Thyroid gland (tissue), 4 donors: ENCODE results near the gene MYOM3.

Experiments
- POLR2A ChIP-seq, 2 donors: fragments of 450-650 bp; IDR thresholded peaks; one replicate each; pipeline ENCODE4 v1.6.1; 2017; ENCODE audit warnings: antibody characterized with exemption in 2 of 2, mild to moderate bottlenecking in 2 of 2, moderate library complexity in 1 of 2
- TF ChIP-seq, protein P1 (sequence below), 6 experiments: fragments of 200-600 bp in 3 of 6; fragments of 450-650 bp in 3 of 6; sonication (generic) in 3 of 6; IDR thresholded peaks; one replicate each; pipeline ENCODE4 v1.5.1; 2016 to 2019; ENCODE audit warnings: antibody characterized with exemption in 6 of 6, mild to moderate bottlenecking in 2 of 6, inconsistent platforms in 1 of 6, moderate library complexity in 1 of 6

- TF ChIP-seq, protein P1, sequence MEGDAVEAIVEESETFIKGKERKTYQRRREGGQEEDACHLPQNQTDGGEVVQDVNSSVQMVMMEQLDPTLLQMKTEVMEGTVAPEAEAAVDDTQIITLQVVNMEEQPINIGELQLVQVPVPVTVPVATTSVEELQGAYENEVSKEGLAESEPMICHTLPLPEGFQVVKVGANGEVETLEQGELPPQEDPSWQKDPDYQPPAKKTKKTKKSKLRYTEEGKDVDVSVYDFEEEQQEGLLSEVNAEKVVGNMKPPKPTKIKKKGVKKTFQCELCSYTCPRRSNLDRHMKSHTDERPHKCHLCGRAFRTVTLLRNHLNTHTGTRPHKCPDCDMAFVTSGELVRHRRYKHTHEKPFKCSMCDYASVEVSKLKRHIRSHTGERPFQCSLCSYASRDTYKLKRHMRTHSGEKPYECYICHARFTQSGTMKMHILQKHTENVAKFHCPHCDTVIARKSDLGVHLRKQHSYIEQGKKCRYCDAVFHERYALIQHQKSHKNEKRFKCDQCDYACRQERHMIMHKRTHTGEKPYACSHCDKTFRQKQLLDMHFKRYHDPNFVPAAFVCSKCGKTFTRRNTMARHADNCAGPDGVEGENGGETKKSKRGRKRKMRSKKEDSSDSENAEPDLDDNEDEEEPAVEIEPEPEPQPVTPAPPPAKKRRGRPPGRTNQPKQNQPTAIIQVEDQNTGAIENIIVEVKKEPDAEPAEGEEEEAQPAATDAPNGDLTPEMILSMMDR (IDR thresholded peaks at IDR 0.05): no peak
- no peak for TF ChIP-seq POLR2A (IDR thresholded peaks at IDR 0.05)
Measured at GRCh38 chr1:24100945-24101737, 10.8 kb downstream of the MYOM3 start.
